Cardiac muscle cell (in vitro differentiated cells and primary cell): Measurements from ENCODE around the gene GPC5. TPM values are rescaled to one million over a fixed set of nuclear protein-coding genes. Genes with fewer than 3 reads are reported as not detected.

Source experiments
- DNase-seq, 2 donors: peaks; one replicate each; pipeline versions ENCODE4 v3.0.0 to v3.0.0-alpha.2; 2010 to 2017; ENCODE audit warnings: low read depth in 1 of 2, low spot score in 1 of 2
- H3K27ac ChIP-seq: fragments of 200-600 bp; sonication (generic); 2 replicates; pipeline ENCODE4 v1.5.1; 2016
- H3K27me3 ChIP-seq: fragments of 200-600 bp; sonication (generic); 2 replicates; pipeline ENCODE4 v1.6.0; 2016; ENCODE audit warnings: control low read depth
- H3K36me3 ChIP-seq: fragments of 200-600 bp; sonication (generic); 2 replicates; pipeline ENCODE4 v1.5.1; 2016; ENCODE audit warnings: control low read depth
- H3K4me1 ChIP-seq: fragments of 200-600 bp; sonication (generic); 2 replicates; pipeline ENCODE4 v1.8.1; 2017; ENCODE audit warnings: low read depth, mild to moderate bottlenecking, mixed run types
- H3K4me3 ChIP-seq: fragments of 200-600 bp; sonication (generic); 2 replicates; pipeline ENCODE4 v1.5.1; 2016; ENCODE audit warnings: mild to moderate bottlenecking
- H3K9me3 ChIP-seq: fragments of 200-600 bp; sonication (generic); 2 replicates; pipeline ENCODE4 v1.5.1; 2017; ENCODE audit warnings: low read depth, mild to moderate bottlenecking, control low read depth
- CTCF ChIP-seq: IDR thresholded peaks from 2 replicates; pipeline ENCODE4 v1.5.1; 2012; ENCODE audit warnings: low read depth, mild to moderate bottlenecking, low read length
- polyA plus RNA-seq: library from polyadenylated mRNA; unstranded; fragments of >200 nt; fragmentation: Nextera tagmentation; extraction: Ambion mirVana; gene quantifications from 2 replicates; pipeline ENCODE4 v1.2.1, GENCODE V29; 2016
- total RNA-seq: library from RNA; depleted of rRNA; stranded (reverse); fragments of >200 nt; gene quantifications from 2 replicates; pipeline ENCODE4 v1.2.3, GENCODE V29; 2016

Gene GPC5
- total and polyA plus RNA-seq, 2 experiments from 2014 or later, result 0.97 to 3.3 TPM

GRCh38 chr13:92173254-92173653 is 774.8 kb downstream of the GPC5 start:
- DNase-seq, result no peak
- no peak overlapping the region for H3K27ac ChIP-seq
- H3K4me3 ChIP-seq, result no peak overlapping the region
- no peak for TF ChIP-seq CTCF
- no peaks in the 10 kb centered on the region for H3K9me3 ChIP-seq
- no peaks in the 10 kb centered on the region for H3K27me3 ChIP-seq
- H3K36me3 ChIP-seq, result no peaks in the 10 kb centered on the region
- H3K4me1 ChIP-seq, result no peaks in the 10 kb centered on the region

- Histone ChIP-seq H3K36me3 (no peaks in the 10 kb centered on the region), H3K27me3 (no peaks in the 10 kb centered on the region), H3K27ac (no peak overlapping the region), H3K4me3 (no peak overlapping the region), H3K9me3 (no peaks in the 10 kb centered on the region), H3K4me1 (no peaks in the 10 kb centered on the region)
- DNase-seq, result peak; percentile 63 to 94
- peak; percentile 69 for TF ChIP-seq CTCF
Observed at GRCh38 chr13:92175330-92175729, 776.9 kb downstream of the GPC5 start.

GRCh38 chr13:92177966-92178365 is 779.5 kb downstream of the GPC5 start:
- H3K36me3 ChIP-seq, result no peaks in the 10 kb centered on the region
- no peaks in the 10 kb centered on the region for H3K4me1 ChIP-seq
- H3K27me3 ChIP-seq, result no peaks in the 10 kb centered on the region
- H3K9me3 ChIP-seq, result no peaks in the 10 kb centered on the region
- no peak for TF ChIP-seq CTCF
- H3K4me3 ChIP-seq, result no peak overlapping the region
- DNase-seq, result no peak
- no peak overlapping the region for H3K27ac ChIP-seq

- Histone ChIP-seq H3K36me3 (no peaks in the 10 kb centered on the region), H3K4me3 (no peak overlapping the region), H3K27me3 (no peaks in the 10 kb centered on the region), H3K4me1 (no peaks in the 10 kb centered on the region), H3K9me3 (no peaks in the 10 kb centered on the region), H3K27ac (no peak overlapping the region)
- no peak for DNase-seq
- no peak for TF ChIP-seq CTCF
Observed at GRCh38 chr13:92179223-92179622, 780.8 kb downstream of the GPC5 start.

GRCh38 chr13:92187378-92187989 is 789.1 kb downstream of the GPC5 start:
- TF ChIP-seq CTCF, result peak; percentile 73
- no peak overlapping the region for H3K4me3 ChIP-seq
- no peak overlapping the region for H3K27ac ChIP-seq
- H3K9me3 ChIP-seq, result no peaks in the 10 kb centered on the region
- H3K36me3 ChIP-seq, result no peaks in the 10 kb centered on the region
- H3K27me3 ChIP-seq, result no peaks in the 10 kb centered on the region
- H3K4me1 ChIP-seq, result no peaks in the 10 kb centered on the region
- peak; percentile 52 to 79 for DNase-seq
